ENCODE data around the gene FBXO11.

FBXO11 gene

GRCh38 chr2:47767497-47767844 is 138.8 kb downstream of the FBXO11 start:
- H3K4me3 ChIP-seq (ENCODE audit: control insufficient read depth, low read depth, low read length), result no peak overlapping the region
- no peak for TF ChIP-seq CTCF (conservative IDR thresholded peaks at IDR 0.05; ENCODE audit: control insufficient read depth, insufficient read depth, low read depth, low read length)
- no peak for DNase-seq (ENCODE audit: low read depth)

- no peak for DNase-seq (ENCODE audit: low read depth)
- TF ChIP-seq CTCF (conservative IDR thresholded peaks at IDR 0.05; ENCODE audit: control insufficient read depth, insufficient read depth, low read depth, low read length), result no peak
- no peak overlapping the region for H3K4me3 ChIP-seq (ENCODE audit: control insufficient read depth, low read depth, low read length)
These were observed 154.4 kb downstream of the FBXO11 start for GRCh38 chr2:47751856-47752414.

GRCh38 chr2:47747878-47748277 is 158.4 kb downstream of the FBXO11 start:
- no peak for DNase-seq (ENCODE audit: low read depth)
- no peak for TF ChIP-seq CTCF (conservative IDR thresholded peaks at IDR 0.05; ENCODE audit: control insufficient read depth, insufficient read depth, low read depth, low read length)
- H3K4me3 ChIP-seq (ENCODE audit: control insufficient read depth, low read depth, low read length), result no peak overlapping the region

- no peak for TF ChIP-seq CTCF (conservative IDR thresholded peaks at IDR 0.05; ENCODE audit: control insufficient read depth, insufficient read depth, low read depth, low read length)
- H3K4me3 ChIP-seq (ENCODE audit: control insufficient read depth, low read depth, low read length), result no peak overlapping the region
- no peak for DNase-seq (ENCODE audit: low read depth)
These were observed 162.2 kb downstream of the FBXO11 start for GRCh38 chr2:47744074-47744473.

GRCh38 chr2:47741637-47742036 is 164.7 kb downstream of the FBXO11 start:
- no peak for TF ChIP-seq CTCF (conservative IDR thresholded peaks at IDR 0.05; ENCODE audit: control insufficient read depth, insufficient read depth, low read depth, low read length)
- no peak overlapping the region for H3K4me3 ChIP-seq (ENCODE audit: control insufficient read depth, low read depth, low read length)
- DNase-seq (ENCODE audit: low read depth), result no peak

GRCh38 chr2:47741101-47741500 is 165.2 kb downstream of the FBXO11 start:
- no peak for TF ChIP-seq CTCF (conservative IDR thresholded peaks at IDR 0.05; ENCODE audit: control insufficient read depth, insufficient read depth, low read depth, low read length)
- H3K4me3 ChIP-seq (ENCODE audit: control insufficient read depth, low read depth, low read length), result no peak overlapping the region
- no peak for DNase-seq (ENCODE audit: low read depth)
